Activated naive CD4-positive, alpha-beta T cell (primary cell): ENCODE data around the gene ADAMTSL4.
A peak's percentile ranks its signal among the peaks of the same experiment; 100 is the strongest.
"Not testable (repeated sequence)": the region's sequence is repeated elsewhere in the genome, so short reads cannot be mapped to it uniquely, and the experiment has no call there.

Experiments
- DNase-seq, 4 experiments: peaks; one replicate each; lab custom pipeline; 2025; lab: John Stamatoyannopoulos, UW

The ADAMTSL4 gene

DNA sequence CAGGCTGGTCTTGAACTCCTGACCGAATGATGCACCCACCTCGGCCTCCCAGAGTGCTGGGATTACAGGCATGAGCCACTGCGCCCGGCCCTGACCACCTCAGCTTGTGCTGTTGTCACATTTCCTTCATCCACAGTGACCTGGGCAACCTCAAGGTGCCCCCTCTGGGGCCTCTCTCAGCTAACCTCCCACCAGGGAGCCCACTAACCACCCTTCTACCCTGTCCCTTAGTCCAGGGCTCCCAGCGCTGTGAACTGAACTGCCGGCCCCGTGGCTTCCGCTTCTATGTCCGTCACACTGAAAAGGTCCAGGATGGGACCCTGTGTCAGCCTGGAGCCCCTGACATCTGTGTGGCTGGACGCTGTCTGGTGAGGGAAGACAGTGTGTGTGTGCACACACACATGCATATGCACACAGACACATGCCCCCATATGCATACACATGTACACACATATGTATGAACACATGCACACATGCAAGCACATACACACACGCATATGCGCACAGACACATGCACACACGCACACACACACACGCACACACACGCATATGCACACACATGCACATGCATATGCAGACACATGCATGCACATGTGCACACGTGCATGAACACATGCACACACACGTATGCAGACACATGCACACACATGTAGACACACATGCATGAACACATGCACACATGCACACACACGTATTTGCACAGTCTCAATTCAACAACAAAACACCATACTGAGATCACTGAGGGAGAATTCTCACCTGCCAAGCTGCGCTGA is 6.2 kb downstream of the ADAMTSL4 start:
- DNase-seq = no peak

DNA sequence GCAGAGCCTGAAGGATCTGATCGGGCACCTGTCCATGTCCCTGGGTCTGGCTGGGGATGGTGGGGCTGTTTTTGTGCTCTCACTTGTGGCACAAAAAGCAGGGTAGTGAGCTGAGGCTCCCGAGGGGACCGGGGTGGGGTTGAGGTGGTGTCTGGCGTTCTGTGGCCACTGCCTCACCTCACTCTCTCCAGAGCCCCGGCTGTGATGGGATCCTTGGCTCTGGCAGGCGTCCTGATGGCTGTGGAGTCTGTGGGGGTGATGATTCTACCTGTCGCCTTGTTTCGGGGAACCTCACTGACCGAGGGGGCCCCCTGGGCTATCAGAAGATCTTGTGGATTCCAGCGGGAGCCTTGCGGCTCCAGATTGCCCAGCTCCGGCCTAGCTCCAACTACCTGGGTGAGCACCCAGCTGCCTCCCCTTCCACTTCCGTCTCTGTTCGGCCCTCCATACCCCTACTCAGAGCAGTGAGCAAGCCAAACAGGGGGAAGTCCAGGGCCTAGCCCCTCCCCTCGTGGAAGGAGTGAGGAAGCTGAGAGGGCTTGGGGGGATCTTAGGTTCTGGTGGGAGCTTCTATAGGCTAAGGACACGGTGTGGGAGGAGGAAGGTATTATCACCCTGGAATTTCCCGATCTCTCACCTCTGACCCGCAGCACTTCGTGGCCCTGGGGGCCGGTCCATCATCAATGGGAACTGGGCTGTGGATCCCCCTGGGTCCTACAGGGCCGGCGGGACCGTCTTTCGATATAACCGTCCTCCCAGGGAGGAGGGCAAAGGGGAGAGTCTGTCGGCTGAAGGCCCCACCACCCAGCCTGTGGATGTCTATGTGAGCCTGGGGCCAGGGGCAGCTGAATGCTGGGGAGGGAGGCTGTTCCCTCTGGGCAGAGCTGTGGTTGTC is 7.0 kb downstream of the ADAMTSL4 start:
- no peak for DNase-seq

DNA sequence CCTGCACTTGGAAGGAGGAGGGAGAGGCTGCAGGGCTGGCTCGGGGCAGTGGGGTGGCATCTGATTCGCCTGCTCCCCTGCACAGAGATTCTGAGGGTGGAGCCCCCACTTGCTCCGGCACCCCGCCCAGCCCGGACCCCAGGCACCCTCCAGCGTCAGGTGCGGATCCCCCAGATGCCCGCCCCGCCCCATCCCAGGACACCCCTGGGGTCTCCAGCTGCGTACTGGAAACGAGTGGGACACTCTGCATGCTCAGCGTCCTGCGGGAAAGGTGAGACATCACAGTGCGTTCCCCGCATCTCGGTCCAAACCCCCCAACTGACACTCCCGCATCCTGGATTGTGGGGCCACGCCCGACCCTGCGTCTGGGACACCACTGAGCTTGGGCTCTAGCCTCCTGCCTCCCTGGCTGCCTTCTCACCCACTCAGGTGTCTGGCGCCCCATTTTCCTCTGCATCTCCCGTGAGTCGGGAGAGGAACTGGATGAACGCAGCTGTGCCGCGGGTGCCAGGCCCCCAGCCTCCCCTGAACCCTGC is 7.9 kb downstream of the ADAMTSL4 start:
- DNase-seq = no peak

DNA sequence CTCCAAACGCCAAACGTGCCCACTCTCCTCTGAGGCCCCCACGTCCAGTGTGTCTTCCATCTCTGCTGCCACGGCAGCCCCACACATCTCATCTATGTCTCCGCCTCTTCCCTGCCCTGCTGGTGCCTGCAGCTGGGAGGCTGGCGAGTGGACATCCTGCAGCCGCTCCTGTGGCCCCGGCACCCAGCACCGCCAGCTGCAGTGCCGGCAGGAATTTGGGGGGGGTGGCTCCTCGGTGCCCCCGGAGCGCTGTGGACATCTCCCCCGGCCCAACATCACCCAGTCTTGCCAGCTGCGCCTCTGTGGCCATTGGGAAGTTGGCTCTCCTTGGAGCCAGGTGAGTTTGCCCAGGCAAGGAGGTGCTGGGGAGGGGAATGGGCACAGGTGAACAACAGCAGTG is 8.6 kb downstream of the ADAMTSL4 start:
- DNase-seq = no peak

DNA sequence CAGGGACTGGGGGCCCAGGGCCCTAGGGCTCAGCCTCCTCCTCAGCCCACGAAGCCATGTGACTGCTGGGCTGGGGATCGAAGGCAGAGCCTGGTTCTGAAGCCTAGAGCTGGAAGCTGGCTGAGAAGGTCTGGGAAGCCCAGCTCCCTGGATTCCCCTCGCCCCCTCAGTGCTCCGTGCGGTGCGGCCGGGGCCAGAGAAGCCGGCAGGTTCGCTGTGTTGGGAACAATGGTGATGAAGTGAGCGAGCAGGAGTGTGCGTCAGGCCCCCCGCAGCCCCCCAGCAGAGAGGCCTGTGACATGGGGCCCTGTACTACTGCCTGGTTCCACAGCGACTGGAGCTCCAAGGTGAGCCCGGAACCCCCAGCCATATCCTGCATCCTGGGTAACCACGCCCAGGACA is 9.1 kb downstream of the ADAMTSL4 start:
- DNase-seq = no peak

DNA sequence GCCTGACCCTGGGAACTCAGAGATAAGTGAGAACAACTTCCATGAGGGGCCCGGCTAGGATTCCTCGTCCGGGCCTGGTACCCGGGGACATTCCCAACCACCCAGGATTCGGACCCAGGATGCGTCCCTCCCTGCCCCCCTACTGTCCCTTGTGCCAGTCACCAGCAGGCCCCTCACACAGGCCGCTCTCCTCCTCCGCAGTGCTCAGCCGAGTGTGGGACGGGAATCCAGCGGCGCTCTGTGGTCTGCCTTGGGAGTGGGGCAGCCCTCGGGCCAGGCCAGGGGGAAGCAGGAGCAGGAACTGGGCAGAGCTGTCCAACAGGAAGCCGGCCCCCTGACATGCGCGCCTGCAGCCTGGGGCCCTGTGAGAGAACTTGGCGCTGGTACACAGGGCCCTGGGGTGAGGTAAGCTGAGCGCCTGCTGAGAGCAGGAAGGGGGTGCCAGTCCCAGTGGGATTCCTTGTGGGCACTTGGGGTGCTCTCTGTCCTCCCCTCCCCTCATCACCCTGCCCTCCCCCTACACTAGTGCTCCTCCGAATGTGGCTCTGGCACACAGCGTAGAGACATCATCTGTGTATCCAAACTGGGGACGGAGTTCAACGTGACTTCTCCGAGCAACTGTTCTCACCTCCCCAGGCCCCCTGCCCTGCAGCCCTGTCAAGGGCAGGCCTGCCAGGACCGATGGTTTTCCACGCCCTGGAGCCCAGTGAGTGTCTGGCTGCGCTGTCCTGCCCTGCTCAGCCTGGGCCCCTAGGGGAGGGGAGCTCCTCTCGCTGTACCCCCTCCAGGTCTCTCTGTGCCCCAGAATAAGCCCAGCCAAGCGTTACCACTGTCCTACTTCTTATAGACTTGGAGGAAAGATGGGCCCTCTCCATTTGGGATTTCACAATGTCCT is 9.8 kb downstream of the ADAMTSL4 start:
- no peak for DNase-seq

DNA sequence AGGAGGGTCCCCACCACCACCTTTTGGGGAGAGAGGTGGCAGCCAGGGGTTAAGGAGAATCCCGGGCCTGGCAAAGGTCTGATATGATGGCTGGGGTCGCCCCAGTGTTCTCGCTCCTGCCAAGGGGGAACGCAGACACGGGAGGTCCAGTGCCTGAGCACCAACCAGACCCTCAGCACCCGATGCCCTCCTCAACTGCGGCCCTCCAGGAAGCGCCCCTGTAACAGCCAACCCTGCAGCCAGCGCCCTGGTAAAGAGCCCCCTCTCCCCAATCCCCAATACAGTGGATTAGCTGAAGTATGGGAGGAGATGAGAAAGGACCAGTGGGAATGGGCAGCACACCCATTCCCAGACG is 10.4 kb downstream of the ADAMTSL4 start:
- DNase-seq = no peak

DNA sequence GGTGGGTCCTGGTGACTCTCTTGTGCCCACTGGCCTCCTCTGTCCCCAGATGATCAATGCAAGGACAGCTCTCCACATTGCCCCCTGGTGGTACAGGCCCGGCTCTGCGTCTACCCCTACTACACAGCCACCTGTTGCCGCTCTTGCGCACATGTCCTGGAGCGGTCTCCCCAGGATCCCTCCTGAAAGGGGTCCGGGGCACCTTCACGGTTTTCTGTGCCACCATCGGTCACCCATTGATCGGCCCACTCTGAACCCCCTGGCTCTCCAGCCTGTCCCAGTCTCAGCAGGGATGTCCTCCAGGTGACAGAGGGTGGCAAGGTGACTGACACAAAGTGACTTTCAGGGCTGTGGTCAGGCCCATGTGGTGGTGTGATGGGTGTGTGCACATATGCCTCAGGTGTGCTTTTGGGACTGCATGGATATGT is 10.8 kb downstream of the ADAMTSL4 start:
- DNase-seq = peak; percentile 38 to 59 (median 41)

DNA sequence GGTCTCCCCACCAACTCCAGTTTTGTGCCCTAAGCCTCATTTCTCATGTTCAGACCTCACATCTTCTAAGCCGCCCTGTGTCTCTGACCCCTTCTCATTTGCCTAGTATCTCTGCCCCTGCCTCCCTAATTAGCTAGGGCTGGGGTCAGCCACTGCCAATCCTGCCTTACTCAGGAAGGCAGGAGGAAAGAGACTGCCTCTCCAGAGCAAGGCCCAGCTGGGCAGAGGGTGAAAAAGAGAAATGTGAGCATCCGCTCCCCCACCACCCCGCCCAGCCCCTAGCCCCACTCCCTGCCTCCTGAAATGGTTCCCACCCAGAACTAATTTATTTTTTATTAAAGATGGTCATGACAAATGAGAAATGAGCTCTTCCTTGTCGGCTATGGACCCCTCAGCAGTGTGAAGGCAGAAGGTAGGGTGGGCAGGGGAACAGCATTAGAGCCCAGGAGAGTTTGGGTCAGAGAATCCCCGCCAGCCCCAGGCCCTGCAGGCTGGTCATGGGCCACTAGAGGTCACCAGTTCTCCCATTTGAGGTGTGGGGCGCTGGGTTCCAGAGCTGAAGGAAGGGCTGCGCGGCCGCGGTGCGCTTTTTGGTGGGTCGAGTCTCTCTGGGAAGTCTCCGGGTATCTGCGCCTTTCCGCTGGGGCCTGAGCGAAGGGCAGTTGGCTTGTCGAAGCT is 11.5 kb downstream of the ADAMTSL4 start:
- peak; percentile 58 to 78 (median 68) for DNase-seq

DNA sequence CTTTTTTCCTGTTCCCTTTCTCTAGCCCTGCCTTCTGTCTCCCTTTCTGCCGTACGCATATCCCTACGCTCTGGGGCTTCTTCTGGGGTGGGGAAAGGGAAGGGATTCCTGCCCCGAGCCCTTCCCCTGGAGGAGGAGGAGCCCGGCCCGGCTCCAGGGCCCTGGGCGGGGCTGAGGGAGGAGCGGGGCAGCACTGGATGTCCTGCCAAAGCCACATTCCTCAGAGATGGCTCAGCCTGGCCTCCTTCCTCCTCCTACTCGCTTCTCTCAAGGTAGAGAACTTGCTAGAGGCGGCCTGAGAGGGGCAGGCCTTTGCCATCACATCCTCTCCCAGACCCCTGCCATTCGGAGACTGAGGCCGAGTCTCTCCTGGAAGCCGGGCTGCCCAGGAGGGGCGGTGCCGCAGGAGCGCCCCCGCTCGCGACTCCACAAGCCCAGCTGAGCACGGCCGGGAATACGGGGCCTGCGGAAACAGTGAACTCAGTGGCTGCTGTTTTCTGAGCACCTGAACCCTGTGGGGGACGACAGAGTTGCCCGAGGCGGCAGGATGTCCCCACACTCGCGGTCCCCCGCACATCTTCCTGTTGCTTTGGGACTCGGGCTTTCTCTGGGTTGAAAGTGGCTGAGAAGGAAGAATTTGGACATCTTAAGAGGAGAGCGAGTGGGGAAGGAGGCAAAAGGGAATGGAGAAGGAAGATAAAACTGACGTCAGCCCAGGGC is 12.2 kb downstream of the ADAMTSL4 start:
- DNase-seq = peak in 2 of 4 experiments; percentile 62 to 67

DNA sequence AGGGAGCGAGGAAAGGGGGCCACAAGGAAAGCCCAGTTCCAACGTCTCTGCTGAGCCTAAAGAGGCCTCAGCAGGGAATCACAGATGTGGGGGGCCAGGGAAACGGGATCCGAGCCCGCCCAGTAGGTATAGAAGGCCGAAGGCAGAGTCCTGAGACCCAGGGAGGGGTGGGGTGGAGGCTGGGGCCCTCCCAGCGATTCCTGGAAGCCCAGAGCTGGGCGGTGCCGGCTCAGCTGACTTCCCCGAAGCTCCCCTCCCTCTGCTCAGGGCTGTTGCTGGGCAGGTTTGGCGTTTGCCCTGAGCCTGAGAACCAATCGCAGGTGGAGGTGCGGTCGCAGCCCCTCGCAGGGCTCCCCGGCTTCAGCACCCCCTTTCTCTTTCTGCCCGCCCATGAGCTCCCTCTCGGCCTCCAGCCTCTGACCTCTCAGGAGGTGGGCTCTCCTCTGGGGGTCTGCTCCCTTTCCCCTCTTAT is 12.8 kb downstream of the ADAMTSL4 start:
- peak; percentile 50 to 87 (median 76) for DNase-seq

DNA sequence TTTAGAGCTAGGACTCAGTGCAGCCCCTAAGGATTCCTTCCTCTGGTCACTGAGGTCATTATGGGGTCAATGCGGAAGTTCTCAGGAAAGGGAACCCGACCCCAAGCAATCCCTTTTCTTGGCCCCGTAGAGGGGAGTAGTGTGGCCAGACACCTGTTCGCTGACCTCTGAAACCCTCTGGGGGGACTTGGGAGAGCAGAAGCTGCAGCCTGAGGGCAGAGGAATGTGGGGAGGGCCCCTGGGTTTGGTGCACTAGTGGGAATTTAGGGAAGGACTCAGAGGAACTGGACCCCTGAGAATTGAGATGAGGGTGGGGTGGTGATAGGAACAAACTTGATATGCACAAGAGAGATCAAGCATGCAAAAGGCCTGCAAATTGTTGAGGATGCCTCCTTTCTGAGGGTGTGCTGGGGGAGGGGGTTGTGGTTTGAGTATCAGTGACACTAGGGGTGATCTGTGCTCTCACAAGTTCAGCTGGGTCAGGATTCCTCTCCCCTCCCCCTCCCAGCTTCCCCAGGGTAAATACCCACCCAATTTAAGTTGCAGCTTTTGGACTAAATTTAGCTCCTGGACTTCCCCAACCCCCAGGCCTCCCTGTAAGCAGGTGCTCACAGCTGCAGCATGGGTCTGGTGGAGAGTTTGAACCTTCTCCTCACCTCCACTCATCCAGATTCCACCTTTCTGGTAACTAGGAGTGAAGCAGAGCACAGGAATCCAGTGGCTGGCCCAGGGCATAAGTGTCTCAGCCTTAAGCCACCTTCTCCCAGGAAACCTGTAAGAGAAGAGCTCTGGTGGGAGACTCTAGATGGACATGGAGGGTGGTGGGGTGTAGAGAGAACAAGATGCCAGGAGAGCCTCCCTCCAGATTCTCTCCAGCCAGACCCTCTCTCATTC is 13.5 kb downstream of the ADAMTSL4 start:
- DNase-seq = peak in 2 of 4 experiments; percentile 48 to 63

DNA sequence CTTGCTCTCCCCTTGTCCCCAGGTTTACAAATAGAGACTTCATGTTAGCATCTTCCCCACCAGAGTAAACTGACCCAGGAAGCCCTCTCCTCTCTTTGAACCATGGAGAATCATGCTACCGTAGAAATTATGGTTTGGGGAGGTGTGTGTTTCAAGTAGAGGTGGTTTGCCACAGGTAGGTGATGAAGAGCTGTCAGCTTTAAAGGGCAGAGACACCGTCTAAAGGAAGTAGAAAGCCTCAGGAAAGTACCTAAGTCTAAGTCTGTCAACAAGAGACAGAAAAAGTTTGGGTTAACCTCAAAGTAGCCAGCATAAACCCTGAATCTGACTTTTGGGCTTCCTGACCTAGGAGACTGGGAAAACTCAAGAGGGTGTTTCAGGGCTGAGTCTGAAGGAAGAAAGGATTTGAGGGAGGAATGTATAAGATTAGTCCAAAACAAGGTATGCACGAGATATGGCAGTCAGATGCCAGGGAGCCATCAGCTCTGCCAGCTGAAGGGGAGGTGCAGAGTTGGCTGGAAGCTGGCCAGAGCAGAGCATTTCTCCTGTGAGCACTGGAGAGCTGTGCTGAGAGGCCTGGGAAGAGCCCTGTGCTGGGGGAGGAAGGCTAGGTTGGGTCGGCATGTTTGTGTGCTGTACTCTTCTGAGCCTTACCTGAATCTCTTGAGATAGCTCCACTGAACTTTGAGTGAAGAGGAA is 14.3 kb downstream of the ADAMTSL4 start:
- DNase-seq = peak in 2 of 4 experiments; percentile 34 to 48

DNA sequence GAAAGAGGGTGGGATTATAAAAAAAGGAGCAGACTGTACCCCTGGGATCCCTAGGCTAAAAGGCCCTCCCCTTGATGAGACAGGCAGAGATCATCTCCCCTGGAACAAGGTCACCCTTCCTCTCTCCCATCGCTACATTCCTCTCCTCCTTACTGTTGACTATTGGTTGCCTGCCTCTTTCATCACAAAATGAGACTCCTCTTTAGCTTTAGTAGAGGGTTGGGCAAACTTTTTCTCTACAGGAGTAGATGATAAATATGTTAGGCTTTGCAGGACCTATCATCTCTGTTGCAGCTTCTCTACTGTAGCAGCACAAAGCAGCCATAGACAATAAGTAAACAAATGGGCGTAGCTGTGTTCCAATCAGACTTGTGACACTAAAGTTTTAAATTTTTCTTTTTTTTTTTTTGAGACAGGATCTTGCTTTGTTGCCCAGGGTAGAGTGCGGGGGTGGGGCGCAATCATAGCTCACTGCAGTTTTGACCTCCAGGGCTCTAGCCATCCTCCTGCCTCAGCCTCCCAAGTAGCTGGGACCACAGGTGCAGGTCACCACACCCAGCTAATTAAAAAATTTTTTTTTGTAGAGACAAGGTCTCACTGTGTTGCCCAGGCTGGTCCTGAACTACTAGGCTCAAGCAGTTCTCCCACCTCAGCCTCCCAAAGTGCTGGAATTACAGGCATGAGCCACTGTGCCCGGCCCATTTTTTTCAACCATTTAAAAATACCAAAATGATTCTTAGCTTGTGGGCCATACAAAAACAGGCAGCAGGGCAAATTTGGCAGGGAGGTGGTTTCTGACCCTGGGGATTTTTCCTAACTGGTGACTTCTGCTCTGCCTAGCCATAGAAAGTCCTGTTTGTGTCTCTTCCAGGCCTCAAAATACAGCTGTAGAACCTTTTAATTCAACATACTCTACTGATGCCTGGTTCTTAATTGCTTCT is 15.1 kb downstream of the ADAMTSL4 start:
- DNase-seq = peak in 1 of 4 experiments; percentile 34

DNA sequence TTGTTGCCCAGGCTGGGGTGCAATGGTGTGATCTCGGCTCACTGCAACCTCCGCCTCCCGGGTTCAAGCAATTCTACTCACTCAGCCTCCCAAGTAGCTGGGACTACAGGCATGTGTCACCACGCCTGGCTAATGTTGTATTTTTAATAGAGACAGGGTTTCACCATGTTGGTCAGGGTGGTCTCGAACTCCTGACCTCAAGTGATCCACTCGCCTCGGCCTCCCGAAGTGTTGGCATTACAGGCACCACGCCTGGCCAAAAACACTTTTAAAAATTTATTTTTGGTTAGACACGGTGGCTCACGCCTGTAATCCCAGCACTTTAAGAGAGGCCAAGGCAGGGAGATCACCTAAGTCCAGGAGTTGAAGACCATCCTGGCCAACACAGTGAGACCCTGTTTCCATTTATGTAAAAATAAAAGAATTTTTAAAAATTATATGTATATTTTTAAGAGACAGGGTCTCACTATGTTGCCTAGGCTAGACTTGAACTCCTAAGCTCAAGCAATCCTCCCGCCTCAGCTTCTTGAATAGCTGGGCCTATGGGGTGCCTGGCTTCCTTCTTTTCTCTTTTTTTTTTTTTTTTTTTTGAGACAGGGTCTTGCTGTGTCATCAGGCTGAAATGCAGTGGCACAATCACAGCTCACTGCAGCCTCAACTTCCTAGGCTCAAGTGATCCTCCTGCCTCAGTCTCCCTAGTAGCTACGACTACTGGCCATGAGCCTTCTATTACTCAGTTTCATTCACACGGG is 16.2 kb downstream of the ADAMTSL4 start:
- not testable (repeated sequence) for DNase-seq

DNA sequence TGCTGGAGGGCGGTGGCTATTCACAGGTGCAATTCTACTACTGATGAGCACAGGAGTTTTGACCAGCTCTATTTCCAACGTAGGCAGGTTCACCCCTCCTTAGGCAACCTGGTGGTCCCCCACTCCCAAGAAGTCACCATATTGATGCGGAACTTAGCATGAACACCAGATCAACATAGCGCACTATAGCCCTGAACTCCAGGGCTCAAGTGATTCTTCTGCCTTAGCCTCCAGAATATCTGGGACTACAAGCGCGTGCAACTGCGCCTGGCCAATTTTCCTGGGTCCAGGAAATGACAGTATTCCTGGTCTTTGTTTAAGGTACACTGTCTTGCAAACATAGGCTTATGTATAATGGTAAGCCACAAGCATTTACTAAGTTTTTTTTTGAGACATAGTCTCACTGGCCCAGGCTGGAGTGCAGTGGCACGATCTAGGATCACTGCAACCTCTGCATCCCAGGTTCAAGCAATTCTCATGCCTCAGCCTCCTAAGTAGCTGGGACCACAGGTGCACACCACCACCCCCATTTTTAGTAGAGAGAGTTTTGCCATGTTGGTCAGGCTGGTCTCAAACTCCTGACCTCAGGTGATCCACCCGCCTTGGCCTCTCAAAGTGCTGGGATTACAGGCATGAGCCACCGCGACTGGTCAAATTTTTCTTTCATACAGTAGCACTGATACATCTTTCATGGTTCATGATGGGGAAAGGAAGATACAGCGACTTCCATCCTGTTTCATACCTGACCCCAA is 17.6 kb downstream of the ADAMTSL4 start:
- no peak for DNase-seq
